ENCODE data around the gene SGCG. TPM values are rescaled to one million over a fixed set of nuclear protein-coding genes. Genes with fewer than 3 reads are reported as not detected.

SGCG gene
- total RNA-seq, 1 experiment from 2014 or later = not detected

GRCh38 chr13:23140492-23140891, 40.3 kb upstream of the SGCG start:
- Histone ChIP-seq H2BK12ac (ENCODE audit: insufficient read length, low read depth, low read length) (no peak overlapping the region), H2BK20ac (ENCODE audit: low read depth, low read length, poor library complexity, severe bottlenecking) (no peak overlapping the region), H3K23me2 (ENCODE audit: insufficient read length, low read depth, low read length, poor library complexity, severe bottlenecking) (no peaks in the 10 kb centered on the region), H3K56ac (ENCODE audit: insufficient read length, low read depth, low read length) (no peak overlapping the region), H3K79me1 (ENCODE audit: insufficient read depth, low read depth, low read length, poor library complexity, severe bottlenecking) (no peaks in the 10 kb centered on the region), H3T11ph (ENCODE audit: low read length) (no peak overlapping the region), H3K27ac (ENCODE audit: insufficient read length, low read depth, low read length) (no peak overlapping the region), H3K4me2 (ENCODE audit: insufficient read depth, insufficient read length, low read length) (no peak overlapping the region), H3K27me3 (ENCODE audit: insufficient read depth, low read length) (no peaks in the 10 kb centered on the region), H3K9me3 (ENCODE audit: control insufficient read depth, low read depth, low read length) (peaks cover 11% of the 10 kb centered on the region), H4K91ac (ENCODE audit: insufficient read length, low read depth, low read length) (no peak overlapping the region), H3K4ac (ENCODE audit: low read depth, low read length) (no peak overlapping the region), H2AFZ (ENCODE audit: low read length) (no peak overlapping the region), H3K14ac (ENCODE audit: insufficient read depth, low read length) (no peak overlapping the region), H2BK120ac (ENCODE audit: low read depth, low read length, poor library complexity, severe bottlenecking) (no peak overlapping the region), H3K23ac (ENCODE audit: insufficient read length, low read depth, low read length) (no peak overlapping the region), H2BK5ac (ENCODE audit: insufficient read length, low read length) (no peak overlapping the region), H4K8ac (replicated peaks; ENCODE audit: insufficient read length, low read depth, low read length) (no peak overlapping the region), H4K5ac (ENCODE audit: insufficient read length, low read depth, low read length) (no peak overlapping the region), H3K4me1 (ENCODE audit: insufficient read depth, low read length) (no peaks in the 10 kb centered on the region), H3K18ac (ENCODE audit: insufficient read length, low read depth, low read length) (no peak overlapping the region), H2AK5ac (ENCODE audit: insufficient read length, low read length) (no peak overlapping the region), H2BK15ac (ENCODE audit: low read depth, low read length) (no peak overlapping the region), H3K79me2 (ENCODE audit: insufficient read depth, low read length) (no peaks in the 10 kb centered on the region), H4K20me1 (ENCODE audit: control insufficient read depth, insufficient read depth, insufficient read length) (no peaks in the 10 kb centered on the region), H3K9ac (ENCODE audit: extremely low read depth, insufficient read length, low read length) (no peak overlapping the region)
- no peak for DNase-seq
- TF ChIP-seq CTCF (conservative IDR thresholded peaks at IDR 0.05) = no peak
- H3K36me3 Mint-ChIP-seq (ENCODE audit: insufficient read depth in 1 of 3, low read depth in 3 of 3) = peaks cover 0 to 20% (median 9%) of the 10 kb centered on the region in 3 experiments; a peak in 2 of 7 replicates
- H3K27ac Mint-ChIP-seq = no peak overlapping the region
- H3K27me3 Mint-ChIP-seq (ENCODE audit: low read depth) = no peaks in the 10 kb centered on the region
- peaks cover 14 to 28% of the 10 kb centered on the region in 2 experiments for H3K9me3 Mint-ChIP-seq
- no peak overlapping the region for H3K4me3 Mint-ChIP-seq
- no peaks in the 10 kb centered on the region for H3K4me1 Mint-ChIP-seq
- WGBS (ENCODE audit: extremely low coverage, insufficient read length, low lambda C conversion rate) = no CpG with 5 or more reads among the region's 2 CpGs

All from H9 (cell line).